Suppressor macrophage (primary cell): ENCODE results near the gene SARNP.
"Not testable (repeated sequence)": the region's sequence is repeated elsewhere in the genome, so short reads cannot be mapped to it uniquely, and the experiment has no call there.

Experiments used
- DNase-seq, 4 experiments: peaks; one replicate each; pipeline ENCODE4 v3.0.0-alpha.2; 2020 to 2022

The SARNP gene

GRCh38 chr12:55839345-55840140, 22.0 kb upstream of the SARNP start:
- peak in 1 of 4 experiments; percentile 16 for DNase-seq

GRCh38 chr12:55838361-55838760, 20.8 kb upstream of the SARNP start:
- no peak for DNase-seq

- DNase-seq: not testable (repeated sequence)
Measured at GRCh38 chr12:55834400-55834799, 16.9 kb upstream of the SARNP start.

DNA sequence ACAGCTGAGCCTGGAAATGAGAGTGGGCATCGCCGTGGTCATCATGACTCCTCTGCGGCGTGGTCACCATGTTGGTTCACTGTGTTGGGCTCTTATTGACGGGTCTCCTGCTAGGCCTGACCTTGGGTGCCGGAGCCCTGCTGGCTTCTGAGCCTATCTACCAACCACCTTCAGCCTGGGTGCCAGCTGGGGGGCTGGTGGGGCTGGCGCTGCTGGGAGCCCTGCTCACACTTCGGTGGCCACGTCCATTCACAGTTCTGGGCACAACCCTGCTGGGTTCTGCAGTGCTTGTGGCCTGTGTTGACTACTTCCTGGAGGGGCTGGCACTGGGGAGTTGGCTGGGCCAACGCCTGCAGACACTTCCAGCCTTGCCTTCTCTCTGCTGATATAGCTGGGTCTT, 15.5 kb upstream of the SARNP start:
- DNase-seq: peak in 1 of 4 experiments; percentile 5

- DNase-seq: peak in 3 of 4 experiments; percentile 36 to 49 (median 44)
Measured at GRCh38 chr12:55831447-55831815, 13.9 kb upstream of the SARNP start.

- DNase-seq: peak; percentile 51 to 76 (median 58)
Measured at GRCh38 chr12:55830601-55831446, 13.3 kb upstream of the SARNP start.

DNA sequence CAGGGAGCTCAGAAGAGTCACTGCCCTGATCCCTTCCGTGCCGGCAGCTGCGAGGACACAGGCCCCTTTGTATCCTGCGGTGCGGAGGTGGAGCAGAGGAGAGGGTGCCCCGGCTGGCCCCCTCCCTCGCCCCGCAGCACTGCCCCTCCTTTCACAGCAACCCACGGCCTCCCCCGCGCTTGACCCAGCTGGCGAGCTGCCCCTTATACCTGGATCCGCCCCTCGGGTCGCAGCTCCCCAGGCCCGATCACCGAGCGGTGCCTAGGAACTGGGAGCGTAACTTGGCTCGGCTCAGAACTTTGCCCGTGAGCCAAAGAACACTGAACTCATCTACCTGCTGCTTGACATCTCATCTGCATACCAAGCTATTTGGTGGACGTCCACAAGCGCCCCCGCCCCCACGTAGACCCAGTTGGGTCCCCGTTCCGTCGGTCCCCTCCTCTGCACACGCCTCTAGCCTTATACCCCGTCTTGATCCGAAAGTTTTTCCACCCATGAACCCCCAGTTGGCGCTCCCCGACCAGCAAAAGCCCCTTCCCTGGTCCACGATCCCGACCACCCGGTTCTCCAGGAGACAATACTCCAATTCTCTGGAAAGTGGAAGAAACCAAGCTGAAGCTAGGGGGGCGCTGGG, 12.6 kb upstream of the SARNP start:
- peak in 2 of 4 experiments; percentile 32 to 56 for DNase-seq

DNA sequence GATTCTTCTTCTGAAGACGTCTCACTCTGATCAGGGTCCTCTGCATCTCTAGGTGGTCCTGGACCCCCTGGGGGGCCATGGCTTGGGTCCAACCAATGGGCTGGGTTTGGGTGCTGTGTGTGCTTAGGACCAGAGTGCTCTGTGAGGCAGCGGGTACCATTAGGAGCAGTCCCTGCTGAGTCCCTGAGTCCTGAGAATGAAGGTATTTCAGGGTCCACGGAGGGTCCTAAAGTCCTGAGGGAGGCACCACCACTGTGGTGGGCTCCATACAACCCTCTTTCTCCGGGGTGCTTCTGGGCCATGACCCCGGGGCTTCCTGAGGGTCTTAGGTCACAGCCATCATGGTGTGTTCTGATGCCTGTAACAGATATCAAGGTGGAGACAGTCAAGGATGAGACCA, 10.8 kb upstream of the SARNP start:
- no peak for DNase-seq

GRCh38 chr12:55827806-55828205, 10.3 kb upstream of the SARNP start:
- DNase-seq: no peak

- DNase-seq: no peak
Measured at GRCh38 chr12:55824726-55825125, 7.2 kb upstream of the SARNP start.

DNA sequence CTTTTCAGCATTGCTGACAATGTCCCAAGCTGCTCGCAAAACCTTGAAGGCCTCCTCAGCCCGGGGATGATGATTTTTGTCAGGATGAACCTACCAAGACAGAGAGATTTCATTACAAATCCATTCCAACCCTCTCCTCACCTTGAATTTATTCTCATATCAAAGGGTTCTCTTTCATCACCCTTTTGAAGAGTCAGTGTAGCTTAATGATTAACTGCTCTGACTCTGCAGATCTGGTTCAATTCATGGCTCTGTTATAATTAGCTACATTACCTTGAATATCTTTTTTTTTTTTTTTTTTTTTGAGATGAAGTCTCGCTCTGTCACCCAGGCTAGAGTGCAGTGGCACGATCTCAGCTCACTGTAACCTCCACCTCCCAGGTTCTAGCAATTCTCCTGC, 5.9 kb upstream of the SARNP start:
- no peak for DNase-seq

- DNase-seq: no peak
Measured at GRCh38 chr12:55822228-55822627, 4.7 kb upstream of the SARNP start.

DNA sequence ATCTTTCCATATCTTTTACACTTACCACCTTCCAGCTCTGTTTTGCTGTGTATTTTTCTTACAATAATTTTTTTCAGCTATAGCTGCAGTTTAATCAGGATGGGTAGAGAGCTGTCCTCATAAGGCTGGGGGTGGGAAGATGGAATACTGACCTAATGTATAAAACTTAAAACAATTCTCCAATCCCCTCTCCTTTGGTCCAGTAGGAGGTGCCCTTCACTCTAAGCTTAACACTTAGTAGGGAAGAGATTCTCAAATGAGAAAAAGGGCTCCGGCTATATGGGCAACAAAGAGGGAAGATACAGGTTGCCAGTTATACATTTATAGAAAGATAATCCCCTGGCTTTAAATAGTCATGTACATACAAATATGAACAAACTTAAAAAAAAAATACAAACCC, 3.2 kb upstream of the SARNP start:
- DNase-seq: peak in 3 of 4 experiments; percentile 37 to 53 (median 47)

DNA sequence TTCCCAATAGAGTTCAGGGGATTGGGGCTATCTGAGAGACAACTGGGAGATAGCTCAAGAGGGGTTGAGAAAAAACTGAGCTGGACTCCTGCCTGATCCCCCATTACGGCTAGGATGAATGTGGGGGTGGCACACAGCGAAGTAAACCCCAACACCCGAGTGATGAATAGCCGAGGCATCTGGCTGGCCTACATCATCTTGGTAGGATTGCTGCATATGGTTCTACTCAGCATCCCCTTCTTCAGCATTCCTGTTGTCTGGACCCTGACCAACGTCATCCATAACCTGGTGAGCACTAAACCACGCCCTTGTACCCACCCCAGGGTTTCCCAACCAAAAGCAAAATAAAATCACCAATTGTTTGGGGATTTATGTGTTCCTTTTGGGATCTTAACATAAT, 1.4 kb upstream of the SARNP start:
- no peak for DNase-seq

DNA sequence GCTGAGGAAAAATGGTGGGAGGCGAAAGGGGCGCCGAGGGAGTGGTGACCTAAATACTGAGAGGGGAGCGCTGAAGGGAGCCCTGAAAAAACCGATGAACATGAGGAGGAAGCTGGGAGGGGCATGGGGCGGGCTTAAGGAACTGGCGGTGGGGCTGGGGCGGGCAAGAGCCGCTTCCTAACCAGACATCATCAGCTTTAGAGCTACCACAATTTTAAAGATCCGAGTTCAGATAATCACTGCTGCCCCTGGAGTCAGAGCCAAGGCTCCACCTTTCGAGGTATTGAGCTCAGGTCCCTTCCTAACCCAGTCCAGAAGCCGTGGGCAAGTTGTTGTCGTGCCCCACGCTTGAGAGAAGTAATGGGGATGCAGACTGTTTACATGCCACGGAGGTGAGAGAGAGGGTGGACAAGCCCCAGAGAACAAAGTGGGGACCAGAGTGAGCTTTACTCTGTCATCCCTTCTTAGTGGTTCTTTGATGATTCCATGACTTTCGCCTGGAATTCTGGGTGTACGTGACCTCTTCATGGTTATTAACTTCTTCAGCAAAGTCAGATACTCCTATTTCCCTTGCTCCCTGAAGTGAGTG, 710 bp upstream of the SARNP start:
- DNase-seq: peak in 2 of 4 experiments; percentile 82 to 83

DNA sequence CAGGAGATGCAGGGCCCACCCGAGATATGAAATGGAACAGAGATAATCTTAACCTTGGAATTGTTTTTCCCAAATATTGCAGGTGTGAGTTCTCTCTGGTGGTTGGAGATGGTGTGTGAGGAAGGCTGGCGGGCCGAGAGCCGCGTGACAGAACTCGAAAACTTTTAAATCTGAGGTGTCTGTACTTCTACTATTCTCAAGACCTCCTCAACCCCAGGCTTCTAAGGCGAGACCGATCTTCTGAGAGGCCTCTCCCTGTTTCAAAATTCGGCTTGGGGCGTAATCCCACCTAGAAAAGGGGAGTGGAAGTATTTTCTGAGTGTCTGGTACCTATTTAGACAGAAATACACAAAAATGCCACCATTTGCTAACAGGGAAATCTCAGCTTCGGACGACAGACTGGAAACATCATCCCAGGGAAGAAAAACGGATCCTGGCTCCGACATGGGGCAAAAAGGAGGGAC, 611 bp downstream of the SARNP start:
- peak in 1 of 4 experiments; percentile 50 for DNase-seq

DNA sequence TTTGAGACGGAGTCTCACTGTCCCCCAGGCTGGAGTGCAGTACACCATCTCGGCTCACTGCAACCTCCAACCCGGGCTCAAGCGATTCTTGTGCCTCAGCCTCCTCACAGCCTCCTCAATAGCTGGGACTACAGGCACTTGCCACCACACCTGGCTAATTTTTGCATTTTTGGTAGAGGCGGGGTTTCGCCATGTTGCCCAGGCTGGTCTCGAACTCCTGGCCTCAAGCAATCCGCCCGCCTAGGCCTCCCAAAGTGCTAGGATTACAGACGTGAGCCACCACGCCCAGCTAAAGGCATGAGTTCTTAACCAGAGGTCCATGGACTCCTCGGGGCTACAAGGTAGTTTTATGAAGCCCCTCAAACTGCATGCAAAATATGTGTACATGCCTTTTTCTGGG, 2.1 kb downstream of the SARNP start:
- no peak for DNase-seq

GRCh38 chr12:55814257-55814656, 3.3 kb downstream of the SARNP start:
- DNase-seq: no peak

DNA sequence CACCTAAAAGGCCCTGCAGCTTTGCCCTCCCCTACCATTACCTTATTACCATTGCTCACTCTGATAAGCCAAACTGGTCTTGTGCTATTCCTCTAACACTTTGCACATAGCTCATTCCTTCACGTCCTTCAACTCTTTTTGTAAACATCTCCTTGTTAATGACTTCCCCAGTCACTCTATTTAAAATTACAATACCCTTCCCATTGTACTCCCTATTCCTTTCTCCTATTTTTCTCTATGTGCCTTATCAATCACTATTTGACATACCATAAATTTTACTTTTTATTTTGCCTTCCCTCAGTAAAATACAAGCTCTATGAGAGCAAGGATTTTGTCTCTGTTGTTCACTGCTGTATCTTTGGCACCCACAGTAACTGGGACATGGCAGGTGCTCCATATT, 5.4 kb downstream of the SARNP start:
- DNase-seq: no peak

DNA sequence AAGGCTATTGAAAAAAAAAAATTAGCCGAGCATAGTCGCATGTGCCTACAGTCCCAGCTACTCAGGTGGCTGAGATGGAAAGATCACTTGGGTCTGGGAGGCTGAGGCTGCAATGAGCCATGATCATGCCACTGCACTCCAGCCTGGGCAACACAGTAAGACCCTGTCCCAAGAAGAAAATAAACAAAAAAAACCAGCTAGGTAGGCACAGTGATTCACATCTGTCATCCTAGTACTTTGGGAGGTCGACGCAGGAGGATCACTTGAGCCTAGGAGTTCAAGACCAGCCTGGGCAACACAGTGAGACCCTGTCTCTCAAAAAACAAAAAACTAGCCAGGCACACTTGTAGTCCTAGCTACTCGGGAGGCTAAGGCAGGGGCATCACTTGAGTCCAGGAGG, 8.2 kb downstream of the SARNP start:
- DNase-seq: no peak

GRCh38 chr12:55806982-55807381, 10.5 kb downstream of the SARNP start:
- DNase-seq: no peak

DNA sequence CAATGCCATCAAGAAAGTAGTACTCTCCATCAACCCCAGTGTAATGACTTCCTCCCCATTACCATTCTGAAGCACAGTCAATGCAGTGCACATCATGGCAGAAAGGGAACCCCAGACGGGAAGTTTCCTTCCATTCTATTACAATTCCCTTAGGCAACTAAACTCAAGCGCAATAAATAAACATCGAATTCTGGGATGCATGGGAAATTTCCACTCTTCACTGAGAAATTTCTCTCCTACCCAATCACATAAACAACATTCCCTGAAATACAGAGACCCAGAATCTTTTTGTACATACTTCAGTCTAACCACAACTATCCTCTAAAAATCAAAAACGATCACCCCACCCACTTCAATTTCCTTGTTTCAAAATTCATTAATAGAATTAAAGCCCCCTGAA, 20.0 kb downstream of the SARNP start:
- no peak for DNase-seq

GRCh38 chr12:55797068-55797467, 20.5 kb downstream of the SARNP start:
- DNase-seq: peak; percentile 19 to 48 (median 39)
